Right lobe of liver (tissue), 4 donors: ENCODE measurements around the gene COPG1.

Experiments used
- CTCF ChIP-seq, 4 donors: fragments of 200-600 bp in 3 of 4; fragments of 450-650 bp in 1 of 4; IDR thresholded peaks; one replicate each; pipeline versions ENCODE4 v1.5.1 to v1.8.0; 2016 to 2022; ENCODE audit warnings: antibody characterized with exemption in 4 of 4, mild to moderate bottlenecking in 2 of 4
- POLR2A ChIP-seq: fragments of 450-650 bp; IDR thresholded peaks from one replicate; pipeline ENCODE4 v1.6.1; 2017; ENCODE audit warnings: antibody characterized with exemption, mild to moderate bottlenecking
- donor health status: DM: no; HTN: no; CAD: no.
- donor health status: DM: no; HTN: no; CAD: no.
- donor health status: DM: no; HTN: yes; CAD: no.

- TF ChIP-seq CTCF (IDR thresholded peaks at IDR 0.05) (no peak), POLR2A (no peak)
Measured at GRCh38 chr3:129252748-129253147, 3.3 kb downstream of the COPG1 start.
